RKO (cell line): Measurements from ENCODE around the gene SLC7A8.

Experiments
- DNase-seq: peaks from one replicate; pipeline ENCODE4 v3.0.0-alpha.2; 2016; ENCODE audit warnings: low spot score

The SLC7A8 gene

GRCh38 chr14:23093991-23094665 is 89.3 kb downstream of the SLC7A8 start:
- DNase-seq: no peak

- DNase-seq: no peak
These were observed 89.9 kb downstream of the SLC7A8 start for GRCh38 chr14:23093526-23093925.

GRCh38 chr14:23093104-23093503 is 90.4 kb downstream of the SLC7A8 start:
- no peak for DNase-seq

GRCh38 chr14:23091294-23092225 is 91.9 kb downstream of the SLC7A8 start:
- DNase-seq: no peak

GRCh38 chr14:23090254-23090636 is 93.2 kb downstream of the SLC7A8 start:
- no peak for DNase-seq

GRCh38 chr14:23089498-23090253 is 93.8 kb downstream of the SLC7A8 start:
- no peak for DNase-seq

DNA sequence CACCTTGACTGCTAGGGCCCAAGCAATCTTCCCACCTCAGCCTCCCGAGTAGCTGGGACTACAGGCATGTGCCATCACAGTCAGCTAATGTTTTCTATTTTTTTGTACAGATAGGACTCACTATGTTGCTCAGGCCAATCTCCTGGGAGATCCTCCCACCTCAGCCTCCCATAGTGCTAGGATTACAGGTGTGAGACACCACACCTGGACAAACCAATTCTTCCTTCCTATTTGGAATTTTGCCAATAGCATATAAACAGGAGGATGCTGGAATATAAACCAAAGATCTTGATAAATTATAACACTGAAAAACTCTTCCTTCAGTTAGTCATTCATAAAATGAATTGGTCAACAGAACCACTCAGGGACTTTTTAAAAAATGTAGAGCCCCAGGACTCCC is 96.9 kb downstream of the SLC7A8 start:
- DNase-seq: no peak

- no peak for DNase-seq
These were observed 98.0 kb downstream of the SLC7A8 start for GRCh38 chr14:23085458-23085857.

DNA sequence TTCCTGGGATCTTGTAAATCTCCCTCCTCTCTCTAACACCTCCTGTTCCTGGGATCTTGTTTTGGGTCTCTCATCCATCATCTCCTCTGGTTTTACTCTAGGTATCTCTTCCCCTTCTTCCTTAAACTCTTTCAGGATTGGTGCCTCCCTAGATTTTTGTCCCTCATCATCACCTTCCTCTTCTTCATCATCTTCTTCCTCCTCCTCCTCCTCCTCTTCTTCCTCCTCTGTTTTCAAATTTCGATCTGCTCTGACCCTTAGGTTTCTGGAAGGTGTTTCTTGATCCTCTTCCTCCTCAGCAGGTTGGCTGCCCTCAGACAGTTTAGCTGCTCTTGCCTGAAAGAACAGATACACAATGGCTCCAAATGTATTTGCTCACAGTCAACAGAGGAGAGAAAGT is 103.0 kb downstream of the SLC7A8 start:
- DNase-seq: no peak

DNA sequence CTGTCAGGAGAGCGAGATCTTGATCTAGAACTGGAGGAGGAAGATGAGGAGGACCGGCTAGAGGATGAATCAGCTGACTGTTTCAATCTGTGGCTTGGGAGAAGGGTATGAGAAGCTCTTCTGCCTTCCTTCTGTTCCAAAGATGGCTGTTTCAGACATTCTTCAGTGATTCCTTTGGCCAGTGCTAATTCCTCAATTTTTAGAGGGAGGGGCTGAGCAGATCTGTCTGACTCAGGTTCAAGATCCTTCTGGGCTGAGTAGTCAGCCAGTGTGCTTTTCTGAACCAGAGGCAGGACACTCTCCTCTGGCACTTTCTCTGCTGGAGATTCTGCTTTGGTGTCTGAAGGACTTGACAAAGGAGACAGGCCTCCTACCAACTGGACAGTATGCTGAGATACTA is 103.7 kb downstream of the SLC7A8 start:
- no peak for DNase-seq

DNA sequence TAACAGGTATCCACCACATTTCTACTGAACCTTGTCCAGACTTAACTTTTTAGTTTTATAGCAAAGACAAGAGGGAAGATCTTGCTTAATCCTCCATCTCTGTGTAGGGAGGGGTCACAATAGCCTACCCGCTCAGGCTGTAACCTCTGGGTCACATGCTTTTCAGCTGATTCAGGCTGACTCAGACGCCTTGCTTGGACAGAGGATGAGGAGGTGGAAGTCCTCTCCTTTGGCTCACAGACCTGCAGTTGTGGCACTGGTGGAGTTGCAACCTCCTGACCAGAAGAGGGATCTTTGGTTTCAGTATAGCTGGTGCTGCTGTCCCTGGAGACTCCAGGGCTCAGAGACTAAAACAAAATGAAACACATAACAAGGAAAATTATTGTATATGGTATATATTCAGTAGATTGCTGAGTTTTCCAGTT is 104.8 kb downstream of the SLC7A8 start:
- DNase-seq: peak; percentile 89

DNA sequence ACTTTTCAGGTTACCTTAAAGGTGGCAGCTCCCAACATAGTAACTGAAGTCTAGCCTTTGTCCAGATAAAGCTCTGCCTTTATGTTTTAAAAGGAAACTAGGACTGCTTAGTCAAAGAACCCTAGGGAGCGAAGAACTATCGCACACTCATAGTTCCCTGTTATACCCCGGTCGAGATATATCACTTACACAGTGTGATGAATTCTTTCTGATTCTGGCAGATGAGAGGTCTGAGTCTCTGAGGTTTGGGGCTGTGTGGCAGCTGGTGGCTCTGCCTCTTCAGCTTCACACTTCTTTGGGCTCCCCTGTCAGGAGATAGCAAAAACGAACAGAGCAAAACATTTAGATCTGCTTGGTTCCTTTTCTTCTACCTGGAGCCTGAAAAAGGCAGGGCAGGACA is 105.5 kb downstream of the SLC7A8 start:
- DNase-seq: no peak

GRCh38 chr14:23076785-23077408 is 106.6 kb downstream of the SLC7A8 start:
- peak; percentile 45 for DNase-seq
